HT-29 (cell line): Measurements from ENCODE around the gene PPP3CA. TPM values are rescaled to one million over a fixed set of nuclear protein-coding genes. Genes with fewer than 3 reads are reported as not detected.

Experiments used
- DNase-seq: peaks from one replicate; pipeline ENCODE4 v3.0.0-alpha.2; 2015; ENCODE audit warnings: low spot score
- total RNA-seq: library from RNA; depleted of rRNA; stranded (reverse); fragments of >200 nt; shearing (Covaris generic); gene quantifications from 2 replicates; pipeline ENCODE4 v1.2.3, GENCODE V29; 2014

The PPP3CA gene
- total RNA-seq, 1 experiment from 2014 or later: 20.3 TPM

DNA sequence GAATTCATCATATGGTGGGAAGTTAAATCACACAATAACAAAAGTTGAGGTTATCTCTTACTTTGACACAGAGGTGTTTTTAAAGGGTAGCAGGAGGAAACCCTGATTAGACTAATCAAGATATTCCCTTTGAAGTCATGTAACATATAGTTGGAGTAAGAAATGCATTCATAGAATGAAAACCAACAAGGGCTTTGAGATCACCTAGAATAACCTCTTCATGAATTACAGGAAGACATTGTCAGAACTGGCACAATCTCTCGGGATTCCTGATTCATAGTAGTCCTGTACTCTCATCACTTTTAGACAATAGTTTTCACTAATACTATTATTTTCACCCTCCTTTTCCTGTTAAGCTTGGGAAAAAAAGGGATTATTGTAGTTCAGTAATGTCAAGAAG is 170.2 kb downstream of the PPP3CA start:
- no peak for DNase-seq

DNA sequence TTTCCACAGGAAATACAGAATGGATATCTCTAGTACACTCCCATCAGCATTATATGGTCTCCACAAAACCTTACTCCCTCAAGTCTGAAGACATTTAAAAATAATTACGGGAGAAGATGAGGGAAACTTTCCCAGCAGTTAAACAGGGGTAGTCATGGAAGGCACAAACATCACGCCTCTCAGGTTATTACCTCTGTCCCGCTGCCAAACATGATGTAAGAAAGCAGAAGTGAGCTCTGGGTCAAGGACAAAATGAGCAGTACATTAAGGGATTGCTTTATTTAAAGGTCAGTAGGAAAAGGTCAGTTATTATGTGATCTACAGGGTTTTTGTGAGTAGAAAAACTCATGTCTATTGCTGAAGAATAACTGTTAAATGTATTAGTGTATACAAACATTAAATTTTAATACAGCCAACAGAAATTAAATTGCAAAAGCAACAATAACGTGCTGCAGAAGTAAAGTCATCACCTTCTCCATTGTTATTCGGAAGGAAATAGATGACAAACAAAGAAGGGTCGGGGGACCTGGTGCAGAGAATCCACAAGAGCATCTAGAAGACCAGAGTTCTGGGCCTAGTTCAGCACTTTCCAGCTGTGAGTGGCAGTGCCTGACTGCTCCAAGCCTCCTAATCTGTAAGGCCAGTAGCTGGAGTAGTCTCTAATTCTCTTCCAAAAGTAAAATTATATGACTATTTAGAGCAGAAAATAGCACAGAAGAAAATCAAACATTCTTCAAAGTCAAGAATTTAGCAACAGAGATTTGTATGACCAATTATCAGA is 171.2 kb downstream of the PPP3CA start:
- DNase-seq: no peak

DNA sequence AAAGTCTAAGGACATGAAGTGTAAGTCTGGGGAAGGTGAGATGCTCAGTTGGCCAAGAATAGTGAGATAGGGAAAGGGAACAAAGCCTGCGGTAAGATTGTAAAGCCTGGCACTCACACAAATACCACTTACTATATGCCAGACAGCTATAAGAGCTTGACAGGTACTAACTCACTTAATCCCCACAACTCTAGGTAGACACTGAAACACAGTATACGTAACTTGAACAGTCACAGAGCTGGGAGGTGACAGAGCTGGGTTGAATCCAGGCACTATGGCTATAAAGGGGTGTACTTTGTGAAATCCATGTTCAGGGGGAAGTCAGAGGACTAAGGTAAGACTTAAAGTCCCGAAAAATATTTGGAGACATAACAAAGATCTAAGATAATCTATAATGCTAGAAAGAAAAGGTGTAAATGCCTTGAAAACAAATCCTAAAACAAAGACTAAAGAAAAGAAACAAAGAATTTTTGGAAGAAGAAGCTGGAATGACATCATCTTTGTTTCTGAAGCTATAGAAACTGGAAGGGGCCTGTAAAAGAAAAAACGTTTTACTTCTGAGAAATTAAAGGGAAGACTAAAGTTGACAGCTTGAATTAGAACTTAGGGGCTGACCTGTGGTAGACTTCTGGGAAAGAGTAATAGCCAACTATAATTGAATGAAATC is 172.5 kb downstream of the PPP3CA start:
- no peak for DNase-seq

DNA sequence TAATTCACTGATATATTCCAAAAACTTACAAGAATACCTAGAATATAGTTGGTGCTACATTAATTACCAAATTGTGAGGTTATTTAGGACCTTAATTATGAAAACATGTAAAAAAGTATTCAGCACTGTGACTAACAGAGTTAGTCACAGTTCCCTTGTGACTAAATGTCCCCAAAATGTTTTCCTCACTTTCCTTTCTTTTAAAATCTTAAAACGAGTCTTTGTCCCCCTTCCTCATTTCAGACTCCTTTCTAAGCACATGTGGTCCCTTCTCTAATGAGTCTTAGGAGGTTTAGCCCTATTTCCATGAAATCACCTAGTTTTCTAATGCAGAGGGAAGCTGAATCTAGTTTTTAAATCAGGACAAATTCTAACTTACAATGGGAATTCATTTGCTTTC is 175.0 kb downstream of the PPP3CA start:
- DNase-seq: no peak

DNA sequence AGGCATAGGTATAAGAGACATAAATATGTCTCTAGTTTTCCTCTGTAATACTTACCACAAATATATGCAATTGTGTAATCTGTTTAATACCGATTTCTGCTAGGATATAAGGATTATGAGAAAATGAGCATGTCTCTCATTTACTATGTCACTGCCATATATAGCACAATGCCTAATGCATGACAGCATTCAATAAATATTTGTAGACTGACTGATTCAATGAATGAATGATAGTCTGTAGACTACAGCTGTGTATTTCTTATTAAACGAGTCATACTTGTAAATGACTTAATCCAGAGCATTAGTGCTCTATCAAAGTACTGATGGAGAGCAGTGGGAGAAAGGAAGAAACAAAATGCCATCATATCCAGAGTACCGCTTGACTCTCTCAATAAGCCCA is 175.6 kb downstream of the PPP3CA start:
- DNase-seq: no peak

DNA sequence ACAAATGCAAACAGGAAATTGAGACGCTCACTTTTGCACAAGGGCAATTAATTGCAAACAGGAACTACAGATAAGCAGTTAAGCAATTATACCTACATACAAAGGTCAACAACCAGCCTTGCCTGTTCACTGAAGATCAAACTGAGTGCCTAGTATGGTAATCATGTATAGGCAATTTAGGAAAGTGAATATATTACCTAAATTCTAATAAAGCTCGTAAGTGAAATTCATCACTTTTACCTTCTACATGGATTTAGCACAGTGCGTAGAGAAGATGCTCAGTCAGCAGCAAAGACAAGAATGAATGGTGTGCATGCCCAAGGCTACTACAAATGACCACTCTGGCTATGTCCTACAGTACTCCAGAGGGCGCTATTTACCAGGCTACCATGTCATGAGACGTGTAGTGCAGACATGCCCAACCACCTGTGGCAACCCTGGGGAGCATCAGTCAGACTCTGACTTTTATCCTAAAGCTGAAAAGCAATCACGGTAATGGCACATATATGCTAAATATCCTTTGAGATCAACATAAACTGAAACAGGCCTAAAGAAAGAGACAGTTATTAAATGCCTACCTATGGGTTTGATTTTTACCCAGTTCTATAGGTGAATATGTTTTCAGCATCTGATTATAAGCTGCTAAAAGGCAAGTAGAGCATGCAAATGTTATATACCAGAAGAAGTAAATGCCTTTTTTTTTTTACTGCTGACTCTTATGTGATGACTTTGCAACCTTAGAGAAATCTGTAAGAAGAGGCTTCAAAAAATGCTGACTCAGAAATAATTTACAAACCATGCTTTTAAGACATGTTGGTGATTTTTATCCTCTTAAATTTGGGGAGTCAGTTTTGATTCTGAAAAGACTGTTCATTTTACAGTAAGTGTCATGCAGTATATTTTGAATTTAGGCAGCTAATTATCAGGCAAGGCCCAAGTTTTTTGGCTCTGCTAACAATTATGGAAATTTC is 178.0 kb downstream of the PPP3CA start:
- DNase-seq: peak; percentile 92

DNA sequence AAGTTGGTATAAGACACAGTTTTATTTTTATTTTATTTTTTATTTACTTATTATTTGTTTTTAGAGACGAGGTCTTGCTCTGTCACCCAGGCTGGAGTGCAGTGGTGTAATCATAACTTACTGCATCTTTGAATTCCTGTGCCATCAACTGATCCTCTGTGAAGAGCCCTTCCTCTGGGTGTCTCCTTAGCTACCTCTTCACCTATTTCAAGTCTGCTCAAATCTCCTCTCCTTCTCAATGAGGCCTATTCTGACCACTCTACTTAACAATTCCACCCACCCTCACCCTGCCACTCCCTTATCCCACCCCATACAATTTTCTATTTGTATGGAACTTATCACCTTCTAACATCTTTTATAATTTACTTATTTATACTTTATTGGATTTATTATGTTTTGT is 183.4 kb downstream of the PPP3CA start:
- DNase-seq: no peak

DNA sequence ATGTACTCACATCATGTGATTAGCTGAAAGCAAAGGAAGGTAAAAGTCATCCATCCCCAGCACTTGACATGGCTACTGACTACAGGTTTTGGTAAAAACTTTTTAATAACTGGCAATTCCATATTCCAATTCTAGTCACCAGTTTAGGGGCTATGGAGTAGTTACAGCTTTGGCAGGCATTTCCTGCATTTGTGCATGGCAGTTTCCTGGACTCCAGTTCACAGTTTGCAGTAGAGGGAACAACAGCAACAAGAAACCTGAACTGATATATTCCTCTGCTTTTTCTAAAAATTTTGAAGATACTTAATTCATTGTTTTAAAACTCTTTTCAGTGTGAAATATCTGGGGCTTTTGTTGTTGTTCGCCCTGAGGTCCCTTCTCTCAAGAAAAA is 184.3 kb downstream of the PPP3CA start:
- DNase-seq: no peak

DNA sequence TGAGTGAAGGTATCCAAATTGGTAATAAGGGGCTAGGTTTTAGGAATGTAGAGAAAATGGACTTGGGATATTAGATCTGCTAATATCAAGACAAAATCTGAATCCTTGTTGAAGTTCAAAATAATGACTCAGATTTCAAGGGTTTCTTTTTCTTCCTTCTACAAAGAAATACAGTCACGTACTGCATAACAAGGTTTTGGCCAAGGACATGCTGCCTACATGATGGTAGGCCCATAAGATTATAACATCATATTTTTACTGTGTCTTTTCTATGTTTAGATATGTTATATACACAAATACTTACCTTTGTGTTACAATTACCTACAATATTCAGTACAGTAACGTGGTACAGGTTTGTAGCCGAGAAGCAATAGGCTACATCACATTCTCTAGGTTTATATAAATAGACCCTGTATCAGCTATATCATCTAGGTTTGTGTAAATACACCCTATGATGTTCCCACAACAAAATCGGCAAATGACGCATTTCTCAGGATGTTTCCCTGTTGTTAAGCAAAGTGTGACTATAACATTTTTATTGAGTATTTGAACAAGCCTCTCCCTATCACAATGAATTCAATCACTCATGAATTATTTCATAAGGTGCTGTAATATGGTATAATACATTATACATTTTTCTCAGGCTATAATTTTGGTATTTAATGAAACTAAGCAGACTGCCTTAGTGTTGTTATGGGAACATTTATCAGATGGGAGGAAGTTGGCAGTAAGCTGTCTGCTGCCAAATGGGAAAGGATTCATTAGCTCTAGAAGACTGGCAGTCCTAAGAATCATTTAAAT is 186.3 kb downstream of the PPP3CA start:
- peak; percentile 80 for DNase-seq

DNA sequence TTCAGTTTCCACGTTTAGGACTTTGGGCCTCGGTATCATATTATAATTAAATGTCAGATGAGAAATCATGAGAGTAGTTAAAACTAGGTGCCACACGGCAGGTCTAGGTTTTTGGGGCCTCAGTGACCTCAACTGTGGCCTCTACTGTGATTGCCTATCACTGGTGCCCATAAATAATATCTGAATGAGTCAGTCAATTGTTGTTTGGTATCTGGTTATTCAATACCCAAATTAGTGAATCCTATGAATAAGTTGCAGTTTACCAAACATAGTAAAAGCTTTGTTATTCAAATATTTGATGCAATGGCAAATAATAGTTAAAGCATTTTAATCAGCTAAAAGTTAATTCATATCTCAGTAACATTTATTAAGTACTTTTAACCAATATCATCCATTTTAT is 188.8 kb downstream of the PPP3CA start:
- no peak for DNase-seq

DNA sequence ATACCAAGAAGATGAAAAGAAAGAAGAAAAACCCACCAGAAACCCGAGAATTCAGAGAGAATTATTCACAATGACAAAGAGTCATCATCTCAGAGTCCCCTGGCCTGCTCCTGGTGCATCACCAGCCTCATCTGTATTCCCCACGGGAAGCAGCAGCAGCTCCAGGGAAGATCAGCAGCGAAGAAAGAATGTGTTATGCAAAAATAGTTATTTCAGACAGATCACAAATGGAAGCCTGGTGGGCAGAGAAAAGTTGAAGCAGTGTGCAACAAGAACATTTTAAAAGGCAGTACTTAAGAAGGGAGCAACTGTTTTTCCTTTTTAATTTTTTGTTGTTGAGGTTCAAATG is 189.2 kb downstream of the PPP3CA start:
- no peak for DNase-seq

DNA sequence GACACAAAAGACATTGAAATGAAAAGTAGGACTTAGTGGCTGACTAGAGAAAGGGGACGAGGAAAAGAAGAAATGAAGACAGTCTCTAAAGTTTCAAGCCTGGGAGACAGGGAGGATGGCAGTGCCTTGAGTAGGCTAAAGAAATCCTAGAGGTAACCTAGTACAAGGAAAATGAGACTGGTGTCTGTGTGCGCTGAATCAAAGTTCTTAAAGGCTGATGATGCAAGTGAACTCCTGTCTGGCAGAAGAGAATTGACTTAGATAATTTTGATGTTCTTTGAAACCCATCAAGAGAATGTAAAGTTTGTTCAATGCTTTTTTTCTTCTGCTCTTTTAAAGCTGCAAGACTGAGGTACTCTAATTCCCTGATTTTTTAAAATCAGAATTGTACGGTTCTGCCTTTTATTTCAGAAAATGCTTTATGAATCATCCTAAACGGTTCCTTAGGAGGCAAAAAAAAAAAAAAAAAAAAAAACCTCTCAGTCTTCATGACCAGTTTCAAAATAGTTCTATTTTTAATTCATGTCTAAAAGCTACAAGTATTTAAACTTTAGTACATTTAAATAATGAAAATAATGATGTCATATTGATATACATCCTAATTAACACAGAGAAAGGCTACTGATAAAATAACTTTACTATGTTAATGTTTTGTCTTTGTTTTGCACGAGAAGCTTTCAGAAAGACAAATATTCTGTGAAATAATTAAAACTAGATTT is 189.8 kb downstream of the PPP3CA start:
- DNase-seq: no peak

DNA sequence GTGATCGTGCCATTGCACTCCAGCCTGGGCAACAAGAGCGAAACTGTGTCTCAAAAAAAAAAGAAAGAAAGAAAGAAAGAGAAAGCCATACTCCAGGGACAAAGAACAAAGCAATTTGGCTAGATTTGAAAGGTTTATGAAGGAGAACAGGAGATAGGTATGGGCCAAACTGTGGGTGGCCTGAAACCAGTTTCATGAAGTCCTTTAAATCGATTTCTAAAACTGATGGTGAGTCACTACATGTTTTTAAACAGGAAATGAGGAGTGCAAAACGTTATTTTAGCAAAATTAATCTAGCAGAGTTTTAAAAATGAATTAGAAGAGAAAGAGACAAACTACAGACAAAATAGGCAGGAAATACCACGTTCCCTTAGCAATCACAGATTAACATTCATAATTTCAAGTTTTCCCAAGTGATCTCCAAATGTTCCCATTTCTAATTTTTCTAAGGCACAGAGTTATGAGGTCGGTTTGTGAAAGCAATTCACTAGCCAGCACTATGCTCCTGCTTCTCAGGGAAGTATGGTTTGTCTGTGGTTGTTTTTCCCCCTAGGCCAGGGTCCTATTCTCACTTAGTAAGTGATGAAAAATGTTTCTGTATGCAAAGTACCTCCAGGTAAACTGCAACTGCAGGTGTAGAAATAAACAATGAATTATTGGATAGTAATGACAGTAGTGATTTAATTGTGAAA is 190.6 kb downstream of the PPP3CA start:
- DNase-seq: no peak

DNA sequence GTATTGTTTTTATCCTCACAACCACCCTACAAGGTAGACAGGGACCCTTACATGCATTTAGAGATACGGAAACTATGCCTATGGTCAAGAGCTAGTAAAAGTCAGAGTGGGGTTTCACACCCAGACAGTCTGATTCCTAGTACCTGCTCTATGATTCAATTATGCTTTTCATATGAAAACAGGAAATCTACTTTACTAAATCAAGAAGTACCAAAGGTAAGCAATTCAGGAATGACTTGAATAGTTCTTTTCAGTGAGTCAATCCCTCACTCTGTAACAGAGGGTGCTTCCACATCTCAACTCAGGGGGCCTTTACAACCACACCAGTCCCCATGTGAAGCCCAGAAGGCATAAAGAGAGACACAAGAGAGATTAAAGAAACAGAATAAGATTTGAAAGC is 191.4 kb downstream of the PPP3CA start:
- no peak for DNase-seq

DNA sequence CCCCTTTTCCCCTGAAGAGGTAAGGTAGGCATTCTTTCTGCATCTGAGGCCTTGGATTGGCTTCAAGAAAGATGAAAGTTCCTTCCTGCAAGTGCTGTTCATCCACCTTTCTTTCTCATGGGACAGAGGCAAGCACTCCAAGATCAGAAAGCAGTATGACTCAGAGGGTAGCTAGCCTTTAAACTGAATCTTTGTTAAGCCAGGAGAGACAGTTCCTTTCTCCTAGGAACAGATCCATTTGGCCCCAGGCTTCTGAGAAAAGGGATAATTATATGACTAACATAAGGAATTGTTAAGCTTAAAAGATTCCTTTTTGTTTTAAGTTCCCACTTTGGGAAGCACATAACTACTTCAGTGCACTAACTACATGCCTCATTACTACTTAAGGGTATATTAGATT is 192.0 kb downstream of the PPP3CA start:
- DNase-seq: no peak

DNA sequence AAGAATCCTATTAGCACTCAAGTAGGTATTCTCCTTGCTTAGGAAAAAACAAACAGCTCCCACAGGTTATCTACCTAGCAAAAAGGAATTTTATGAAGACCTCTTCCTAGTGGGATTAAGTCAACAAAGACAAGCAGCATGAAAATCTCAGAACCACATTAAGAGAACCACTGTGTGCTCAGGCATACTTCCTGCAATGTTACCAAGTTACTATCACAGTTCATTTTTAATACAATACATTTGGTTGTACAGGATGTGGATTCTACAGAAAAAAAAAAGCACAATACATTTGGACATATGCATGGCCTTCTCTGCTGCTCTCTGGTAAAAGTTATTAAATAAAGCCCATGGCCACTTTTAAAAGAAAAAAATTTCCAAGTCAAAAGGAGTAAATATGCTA is 193.7 kb downstream of the PPP3CA start:
- no peak for DNase-seq

DNA sequence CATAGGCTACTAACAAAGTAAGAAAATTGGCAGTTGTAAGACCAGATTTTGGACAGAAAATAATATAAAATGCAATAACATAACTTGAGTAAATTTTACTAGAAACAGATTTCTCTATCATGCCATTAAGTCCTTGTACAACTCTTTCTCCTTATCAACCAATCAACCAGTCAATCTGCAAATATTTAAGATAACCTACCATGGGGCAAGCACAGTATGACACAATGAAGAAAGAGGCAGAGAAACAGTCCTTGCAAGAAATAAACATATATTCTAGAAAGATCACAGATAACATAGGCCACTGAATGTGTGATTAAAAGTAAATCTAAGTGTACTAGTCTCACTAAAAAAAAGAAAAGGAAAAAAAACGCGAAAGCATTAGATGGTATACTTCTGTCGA is 194.8 kb downstream of the PPP3CA start:
- DNase-seq: no peak

DNA sequence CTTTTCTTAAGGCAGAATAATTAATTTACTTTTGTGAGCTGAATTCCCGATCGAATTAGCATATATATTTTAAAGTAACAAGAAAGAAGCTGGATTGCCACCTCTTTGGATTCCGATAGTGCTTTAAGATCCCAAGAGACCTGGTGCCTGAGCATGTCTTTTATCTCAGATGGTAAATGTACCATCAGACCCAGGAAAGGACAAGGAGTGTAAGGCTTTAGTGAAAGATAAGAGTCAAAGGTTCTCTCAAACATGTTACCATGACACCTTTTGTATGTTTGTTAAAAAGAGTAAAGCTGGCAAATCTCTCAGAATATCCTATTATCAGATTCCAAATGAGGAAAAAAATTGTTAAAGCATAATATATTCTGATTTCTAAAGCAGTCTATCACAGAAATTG is 198.8 kb downstream of the PPP3CA start:
- DNase-seq: no peak

DNA sequence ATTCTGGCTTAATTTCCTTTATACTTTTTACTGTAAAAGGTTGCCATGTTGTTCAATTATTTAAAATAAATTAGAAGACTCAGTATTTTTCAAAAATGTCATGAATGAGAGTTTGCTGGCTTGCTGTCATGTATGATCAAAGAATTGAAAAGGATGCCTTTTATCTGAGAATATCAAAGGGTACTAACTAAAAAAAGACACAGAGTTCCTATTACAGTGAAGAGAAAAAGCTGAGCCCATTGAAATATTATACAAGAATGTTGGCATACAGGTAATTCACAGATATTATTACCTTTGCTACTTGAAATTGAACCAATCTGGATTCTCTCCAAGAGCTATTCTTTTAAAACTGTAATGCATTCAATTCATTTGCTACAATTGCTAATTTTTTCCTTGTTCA is 200.0 kb downstream of the PPP3CA start:
- DNase-seq: no peak

DNA sequence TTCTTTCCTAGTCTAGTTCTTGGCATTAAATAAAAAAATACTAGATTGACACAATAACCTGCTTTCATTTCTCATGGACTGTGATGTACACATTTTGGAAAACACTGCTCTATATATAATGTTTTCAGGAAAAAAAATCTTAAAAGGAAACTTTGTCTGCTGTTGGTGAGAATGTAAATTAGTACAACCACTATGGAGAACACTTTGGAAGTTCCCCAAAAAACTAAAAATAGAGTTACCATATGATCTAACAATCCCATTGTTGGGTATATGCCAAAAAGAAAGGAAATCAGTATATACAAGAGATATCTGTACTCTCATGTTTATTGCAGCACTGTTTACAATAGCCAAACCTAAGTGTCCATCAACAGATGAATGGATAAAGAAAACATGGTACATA is 202.3 kb downstream of the PPP3CA start:
- no peak for DNase-seq
